ENCODE data around the gene CACNA1I.

The CACNA1I gene

GRCh38 chr22:39583066-39583667 lies 12.6 kb downstream of the CACNA1I start:
- in situ Hi-C loops (cut with MboI; ENCODE audit: low sequenced_read_pairs, unreplicated experiment), result no loop called here

GRCh38 chr22:39589875-39590274 lies 19.3 kb downstream of the CACNA1I start:
- TF ChIP-seq, protein P1, sequence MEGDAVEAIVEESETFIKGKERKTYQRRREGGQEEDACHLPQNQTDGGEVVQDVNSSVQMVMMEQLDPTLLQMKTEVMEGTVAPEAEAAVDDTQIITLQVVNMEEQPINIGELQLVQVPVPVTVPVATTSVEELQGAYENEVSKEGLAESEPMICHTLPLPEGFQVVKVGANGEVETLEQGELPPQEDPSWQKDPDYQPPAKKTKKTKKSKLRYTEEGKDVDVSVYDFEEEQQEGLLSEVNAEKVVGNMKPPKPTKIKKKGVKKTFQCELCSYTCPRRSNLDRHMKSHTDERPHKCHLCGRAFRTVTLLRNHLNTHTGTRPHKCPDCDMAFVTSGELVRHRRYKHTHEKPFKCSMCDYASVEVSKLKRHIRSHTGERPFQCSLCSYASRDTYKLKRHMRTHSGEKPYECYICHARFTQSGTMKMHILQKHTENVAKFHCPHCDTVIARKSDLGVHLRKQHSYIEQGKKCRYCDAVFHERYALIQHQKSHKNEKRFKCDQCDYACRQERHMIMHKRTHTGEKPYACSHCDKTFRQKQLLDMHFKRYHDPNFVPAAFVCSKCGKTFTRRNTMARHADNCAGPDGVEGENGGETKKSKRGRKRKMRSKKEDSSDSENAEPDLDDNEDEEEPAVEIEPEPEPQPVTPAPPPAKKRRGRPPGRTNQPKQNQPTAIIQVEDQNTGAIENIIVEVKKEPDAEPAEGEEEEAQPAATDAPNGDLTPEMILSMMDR (IDR thresholded peaks at IDR 0.05; ENCODE audit: borderline replicate concordance, control extremely low read depth, extremely low read depth, insufficient read depth, missing control alignments), result no peak
- no peak for DNase-seq (ENCODE audit: low spot score)

More at GRCh38 chr22:39583066-39583667, 12.6 kb downstream of the CACNA1I start:
- TF ChIP-seq, protein P1 (IDR thresholded peaks at IDR 0.05; ENCODE audit: borderline replicate concordance, control extremely low read depth, extremely low read depth, insufficient read depth, missing control alignments), result no peak
- no peak for DNase-seq (ENCODE audit: low spot score)

DNA sequence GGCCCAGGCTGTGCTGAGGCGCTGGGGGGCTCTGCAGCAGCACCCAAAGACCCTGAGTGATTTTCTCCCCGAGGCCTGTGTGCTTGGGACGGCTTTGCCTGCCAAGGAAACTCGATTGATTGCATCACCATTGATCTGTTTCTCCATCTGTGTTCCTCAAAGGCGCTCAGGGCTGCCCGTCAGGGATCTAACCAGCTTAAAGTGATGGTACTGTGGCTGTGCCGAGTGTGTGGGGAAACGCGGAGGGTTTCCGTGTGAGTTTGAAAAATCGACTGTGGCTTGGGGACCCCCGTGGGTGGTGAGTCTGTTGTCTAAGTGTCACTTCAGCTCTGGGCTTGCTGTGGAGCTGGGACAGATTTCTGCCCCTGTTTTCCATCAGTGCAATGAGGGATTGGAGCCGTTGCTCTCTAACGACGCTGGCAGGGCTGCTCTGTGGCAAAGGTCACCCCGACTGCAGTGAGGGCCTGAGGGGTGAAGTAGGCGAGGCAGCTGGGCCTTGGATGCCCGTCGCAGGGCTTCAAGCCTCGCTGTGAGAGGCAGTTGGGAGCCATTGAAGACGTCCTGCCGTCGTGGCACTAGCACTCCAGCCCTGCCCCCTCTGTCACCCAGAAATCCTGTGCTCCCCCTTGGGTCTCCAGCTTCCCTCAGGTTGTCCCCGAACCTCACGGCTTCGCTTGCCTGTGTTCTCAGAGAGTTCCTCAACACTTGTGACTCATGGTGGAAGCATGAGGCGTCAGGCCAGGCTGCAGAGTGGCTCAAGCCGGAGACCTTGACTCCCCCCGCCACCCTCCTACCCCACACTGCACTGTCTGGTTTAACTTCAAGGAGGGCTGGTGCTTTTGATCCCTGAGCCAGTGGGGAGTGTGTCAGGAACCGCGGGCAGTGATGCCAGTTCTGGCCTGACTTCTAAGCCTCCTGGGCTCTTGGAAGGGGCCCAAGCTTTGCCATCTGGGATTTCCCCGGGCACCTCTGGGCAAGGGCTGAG lies 21.8 kb downstream of the CACNA1I start:
- TF ChIP-seq, protein P1 (IDR thresholded peaks at IDR 0.05; ENCODE audit: borderline replicate concordance, control extremely low read depth, extremely low read depth, insufficient read depth, missing control alignments), result no peak
- in situ Hi-C loops (cut with MboI; ENCODE audit: low sequenced_read_pairs, unreplicated experiment), result no loop called here
- no peak for DNase-seq (ENCODE audit: low spot score)

More at GRCh38 chr22:39589875-39590274, 19.3 kb downstream of the CACNA1I start:
- in situ Hi-C loops (cut with MboI; ENCODE audit: low sequenced_read_pairs, unreplicated experiment), result no loop called here

- in situ Hi-C loops (cut with MboI; ENCODE audit: low sequenced_read_pairs, unreplicated experiment), result no loop called here
- DNase-seq (ENCODE audit: low spot score), result no peak
- TF ChIP-seq, protein P1 (IDR thresholded peaks at IDR 0.05; ENCODE audit: borderline replicate concordance, control extremely low read depth, extremely low read depth, insufficient read depth, missing control alignments), result no peak
These were observed 22.7 kb downstream of the CACNA1I start for GRCh38 chr22:39593066-39593930.

GRCh38 chr22:39593931-39594285 lies 23.4 kb downstream of the CACNA1I start:
- in situ Hi-C loops (cut with MboI; ENCODE audit: low sequenced_read_pairs, unreplicated experiment), result no loop called here

More at GRCh38 chr22:39593931-39594285, 23.4 kb downstream of the CACNA1I start:
- no peak for DNase-seq (ENCODE audit: low spot score)
- TF ChIP-seq, protein P1 (IDR thresholded peaks at IDR 0.05; ENCODE audit: borderline replicate concordance, control extremely low read depth, extremely low read depth, insufficient read depth, missing control alignments), result no peak
